Putamen (tissue), 1 donor: ENCODE measurements around the gene ZAP70.

Source experiments
- DNase-seq: peaks from one replicate; pipeline ENCODE4 v3.0.0-alpha.2; 2016; ENCODE audit warnings: low spot score

Gene ZAP70

GRCh38 chr2:97752342-97753334 is 39.3 kb downstream of the ZAP70 start:
- DNase-seq, result no peak

DNA sequence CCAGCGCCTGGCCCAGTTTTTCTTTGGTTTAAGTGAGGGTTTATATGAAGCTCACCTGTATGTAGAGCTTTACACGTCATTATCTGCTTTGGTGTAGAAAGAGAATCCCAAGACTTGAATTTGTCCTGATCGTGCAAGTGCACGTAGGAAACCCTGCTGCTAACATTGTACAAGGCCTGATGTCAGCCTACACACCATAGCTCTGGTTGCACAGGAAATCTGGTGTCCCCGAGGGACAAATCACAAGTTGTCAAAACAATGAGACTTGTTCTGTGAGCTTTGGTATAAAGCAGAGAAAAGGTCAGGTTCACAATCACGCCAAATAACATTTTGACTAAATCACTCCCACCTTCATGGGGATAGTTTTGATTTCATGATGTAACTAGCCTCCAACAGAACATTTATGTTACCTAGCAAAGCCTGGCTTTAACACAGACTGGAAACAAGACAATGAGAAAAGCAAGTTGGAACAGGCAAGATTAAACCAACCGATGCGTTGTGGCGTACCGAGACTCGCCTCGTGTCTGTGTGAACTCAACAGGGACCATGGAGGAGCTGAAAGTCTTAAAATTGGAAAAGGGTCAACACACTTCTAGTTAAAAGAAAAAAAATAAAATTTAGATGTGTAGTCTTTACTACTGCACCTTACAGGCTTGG is 41.4 kb downstream of the ZAP70 start:
- DNase-seq, result no peak

GRCh38 chr2:97755491-97755890 is 42.1 kb downstream of the ZAP70 start:
- DNase-seq, result no peak

DNA sequence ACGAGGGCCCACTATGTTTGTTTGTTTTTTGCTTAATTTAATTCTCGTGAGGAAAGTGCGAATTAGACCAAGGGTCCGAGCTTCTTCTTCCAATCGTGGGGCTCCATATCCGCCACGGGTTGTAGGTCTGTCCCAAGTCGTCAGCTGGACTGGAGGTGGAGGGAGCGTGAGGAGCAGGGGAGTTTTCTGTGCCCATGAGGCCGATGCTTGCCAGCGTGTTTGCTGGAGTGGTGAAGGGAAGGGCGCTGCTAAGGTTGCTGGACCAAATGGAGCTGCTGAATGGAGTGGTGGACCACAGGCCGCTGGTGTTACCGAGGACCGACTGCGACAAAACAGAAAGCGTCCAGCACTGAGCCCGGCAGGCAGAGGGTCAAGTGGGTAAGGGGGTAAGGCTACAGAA is 43.7 kb downstream of the ZAP70 start:
- DNase-seq, result no peak

DNA sequence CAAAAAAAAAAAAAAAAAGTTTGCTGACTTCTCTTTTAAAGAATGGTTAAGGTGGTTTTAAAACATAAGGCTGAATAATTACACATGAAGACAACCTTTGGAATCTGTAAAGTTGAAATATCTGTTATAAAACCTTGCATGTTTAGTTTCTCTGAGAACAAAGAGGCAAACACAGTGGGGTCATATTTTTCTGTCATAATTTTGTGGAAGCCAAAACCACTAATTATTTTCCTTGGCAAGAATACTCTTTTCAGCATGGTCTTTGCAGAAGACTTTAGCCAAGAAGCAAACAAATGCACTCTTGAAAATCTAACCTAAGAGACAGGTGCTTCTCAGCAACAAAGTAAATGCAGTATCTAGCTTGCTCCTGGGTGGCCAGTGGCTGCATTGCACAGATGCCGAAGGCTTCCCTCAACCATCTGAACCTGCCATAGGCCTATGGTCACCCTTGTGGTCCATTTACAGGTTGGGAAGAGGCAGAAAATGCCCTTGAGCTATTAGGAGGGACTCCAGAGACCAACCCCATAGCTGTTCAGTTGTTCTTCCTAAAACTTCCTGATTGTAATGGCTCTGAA is 44.8 kb downstream of the ZAP70 start:
- no peak for DNase-seq

GRCh38 chr2:97759727-97760407 is 46.5 kb downstream of the ZAP70 start:
- DNase-seq, result no peak

DNA sequence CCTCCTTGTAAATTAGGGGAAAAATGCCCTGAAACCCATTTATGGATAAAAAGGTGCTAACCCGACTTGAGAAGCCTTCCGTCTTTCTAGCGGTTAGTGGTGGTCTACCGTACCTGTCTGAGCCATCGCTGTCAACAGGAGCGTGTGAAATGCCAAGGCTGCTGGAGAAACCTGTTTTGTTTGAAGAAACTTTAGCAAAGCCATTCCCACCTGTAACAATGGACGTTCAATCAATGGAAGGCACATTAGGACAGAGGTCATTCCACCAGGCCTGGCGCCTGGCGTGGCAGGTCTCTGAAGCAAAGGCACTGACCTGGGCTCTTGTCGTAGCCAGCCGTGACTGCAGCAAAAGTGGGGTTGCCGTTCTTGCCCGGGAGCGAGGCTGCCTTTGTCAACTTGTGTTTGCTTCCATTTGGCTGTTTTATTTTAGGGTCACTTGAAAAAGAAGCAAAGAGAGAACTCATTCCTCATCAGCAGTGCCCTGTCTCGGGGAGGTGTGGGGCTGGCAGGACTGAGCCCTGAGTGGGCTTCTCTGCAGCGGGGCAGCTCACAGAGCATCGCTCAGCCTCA is 47.2 kb downstream of the ZAP70 start:
- DNase-seq, result no peak

GRCh38 chr2:97761192-97761591 is 47.8 kb downstream of the ZAP70 start:
- DNase-seq, result no peak

DNA sequence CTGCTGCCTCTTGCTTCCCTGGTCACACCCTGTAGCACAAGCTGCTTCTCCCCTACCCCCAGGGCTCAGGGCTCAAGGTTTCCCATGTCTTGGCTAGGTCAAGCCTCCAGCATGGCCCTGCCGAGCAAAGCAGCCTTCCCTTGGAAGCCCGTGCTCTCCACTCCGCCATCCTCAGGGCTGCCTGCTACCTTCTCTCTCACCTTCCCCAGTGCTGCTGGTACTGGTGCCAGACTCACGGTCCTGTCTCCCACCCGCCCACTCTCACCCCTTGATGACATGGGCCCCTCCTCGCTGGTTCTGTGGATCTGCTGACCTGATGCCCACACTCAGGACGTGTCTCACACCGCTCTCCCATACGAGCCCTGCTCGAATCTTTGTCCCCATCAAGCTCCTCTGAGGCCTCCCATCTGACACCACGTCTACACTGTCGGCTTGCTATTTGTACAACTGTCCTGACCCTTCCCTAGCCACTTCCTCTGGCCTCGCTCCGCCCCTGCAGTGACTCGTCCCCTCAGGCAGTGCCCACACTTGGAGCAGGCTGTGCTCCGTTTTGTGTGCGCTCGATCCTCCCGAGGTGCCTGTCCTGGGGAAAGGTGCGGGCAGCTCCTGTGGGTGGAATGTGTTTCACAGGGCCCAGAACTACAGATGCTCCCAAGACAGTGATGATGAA is 49.9 kb downstream of the ZAP70 start:
- no peak for DNase-seq

DNA sequence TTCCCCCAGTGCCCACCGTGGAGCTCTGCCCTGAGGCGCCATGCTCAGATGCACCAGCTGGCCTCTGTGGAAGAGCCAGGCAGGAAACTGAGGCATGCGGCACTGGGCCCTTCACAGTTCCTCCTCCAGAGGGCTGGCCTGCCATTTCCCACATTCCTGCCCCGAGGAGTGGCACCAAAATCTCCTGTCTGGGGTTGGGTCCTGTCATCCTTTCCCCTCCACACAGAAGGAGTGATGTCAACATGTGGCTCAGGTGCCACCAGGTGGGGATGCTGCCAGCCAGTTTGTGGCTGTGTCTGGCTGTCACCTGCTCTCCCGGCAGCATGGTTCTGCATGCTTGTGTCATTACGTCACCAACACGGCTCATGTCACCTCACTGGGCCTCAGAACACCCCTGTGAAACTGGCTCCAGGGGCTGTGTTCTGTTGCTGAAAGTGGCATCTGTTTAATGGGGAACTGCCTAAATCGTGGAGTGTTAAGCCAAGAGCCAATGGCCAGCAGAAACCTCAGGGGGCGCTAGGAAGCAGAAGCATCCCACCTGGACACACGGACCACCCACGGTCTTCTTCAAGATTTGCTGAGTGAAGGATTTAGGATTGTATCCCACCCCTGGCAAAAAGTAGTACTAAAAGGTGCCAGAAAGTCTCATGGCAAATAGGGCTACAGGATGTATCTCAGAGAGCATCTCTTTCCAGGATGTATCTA is 51.3 kb downstream of the ZAP70 start:
- no peak for DNase-seq

DNA sequence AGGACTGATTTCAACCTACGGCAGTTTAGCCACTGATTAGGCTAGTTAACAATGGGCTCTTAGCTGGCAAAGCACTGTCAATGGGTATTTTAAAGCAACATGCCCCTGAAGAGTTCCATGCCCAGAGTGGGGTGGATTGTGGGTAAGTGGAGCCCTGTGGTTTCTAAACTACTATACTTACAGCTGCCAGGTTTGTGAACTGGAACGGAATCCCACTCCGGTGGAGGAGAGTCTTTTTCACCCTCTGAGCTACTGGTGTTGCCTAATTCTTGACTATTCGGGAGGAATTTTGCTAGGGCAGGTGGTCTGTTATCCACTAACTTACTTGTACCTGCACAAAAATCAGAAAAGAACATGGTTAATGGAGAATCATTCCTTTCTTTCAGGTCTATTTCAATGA is 52.6 kb downstream of the ZAP70 start:
- DNase-seq, result no peak

GRCh38 chr2:97766567-97766966 is 53.2 kb downstream of the ZAP70 start:
- DNase-seq, result no peak

DNA sequence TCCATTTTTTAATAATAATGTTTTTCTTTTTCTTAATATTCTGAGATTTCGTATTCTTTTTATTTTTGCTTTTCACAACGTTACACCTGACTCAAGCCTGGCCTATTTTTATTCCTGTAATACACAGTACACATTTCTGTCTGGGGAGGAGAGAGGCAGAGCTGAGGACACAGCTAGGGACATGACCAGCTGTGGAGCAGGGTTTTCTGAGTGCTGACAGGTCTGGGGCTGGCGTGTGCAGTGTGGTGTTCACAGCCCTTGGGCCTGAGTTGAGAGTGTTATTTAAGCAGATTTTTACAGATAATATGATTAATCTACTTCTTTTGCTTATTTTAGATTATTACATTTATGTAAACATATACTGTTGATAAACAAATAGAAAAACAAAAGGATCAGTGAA is 55.9 kb downstream of the ZAP70 start:
- no peak for DNase-seq

GRCh38 chr2:97769711-97770110 is 56.3 kb downstream of the ZAP70 start:
- DNase-seq, result no peak

DNA sequence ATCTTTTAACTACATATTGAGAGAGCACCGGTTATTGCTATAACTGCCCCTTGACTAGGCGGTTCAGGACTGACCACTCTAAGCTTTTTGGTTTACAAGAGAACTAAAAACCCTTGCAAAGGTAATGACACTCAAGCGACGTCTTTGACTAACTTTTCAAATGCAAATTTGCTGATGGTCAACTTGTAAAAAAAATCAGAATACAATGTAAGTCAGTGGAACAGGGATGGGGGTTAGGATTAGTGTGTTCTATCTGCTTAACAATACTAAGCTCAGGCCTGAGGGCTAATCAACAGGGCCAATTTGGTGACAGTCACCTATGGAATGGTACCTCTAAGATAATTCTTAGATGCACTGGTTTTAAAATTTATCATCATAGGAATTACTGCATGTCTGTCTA is 57.1 kb downstream of the ZAP70 start:
- no peak for DNase-seq

DNA sequence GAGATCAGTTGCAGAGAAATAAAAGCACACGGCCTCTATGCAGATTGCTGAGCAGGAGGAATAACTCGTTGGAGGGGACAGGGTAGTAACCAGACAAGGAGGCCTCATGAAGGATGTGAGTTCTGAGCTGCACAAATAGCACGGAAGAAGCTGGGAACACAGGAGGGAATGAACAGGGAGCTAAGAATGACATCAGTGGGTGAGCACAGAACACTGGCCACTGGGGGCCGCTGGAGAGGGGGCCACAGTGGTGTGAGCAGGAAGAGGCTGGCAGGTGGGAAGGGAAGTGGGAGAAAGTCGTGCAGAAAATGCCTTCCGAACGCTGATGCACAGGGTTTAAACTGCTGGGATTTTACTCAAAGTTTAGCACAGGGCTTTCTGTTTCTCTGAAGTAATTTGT is 61.0 kb downstream of the ZAP70 start:
- no peak for DNase-seq

GRCh38 chr2:97775074-97775473 is 61.7 kb downstream of the ZAP70 start:
- no peak for DNase-seq

DNA sequence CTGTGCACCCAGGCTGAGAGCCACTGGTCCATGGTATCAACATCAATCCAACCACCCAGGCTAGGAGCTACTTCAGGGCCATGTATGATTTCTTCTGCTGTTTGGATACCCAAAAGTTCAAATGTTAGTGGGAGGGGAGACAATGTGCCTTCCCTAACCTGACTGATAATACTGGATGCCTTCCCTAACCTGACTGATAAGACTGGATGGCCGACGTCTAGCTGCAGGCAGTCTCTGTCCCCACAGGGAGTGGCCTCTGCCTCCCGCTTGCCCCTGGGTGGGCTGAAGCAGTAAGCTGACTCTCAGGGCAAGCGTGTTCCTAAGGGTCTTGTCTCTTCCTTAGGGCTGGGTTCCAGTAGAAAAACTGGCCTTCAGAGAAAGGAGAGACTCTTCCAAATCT is 65.8 kb downstream of the ZAP70 start:
- no peak for DNase-seq

GRCh38 chr2:97781981-97782380 is 68.6 kb downstream of the ZAP70 start:
- no peak for DNase-seq

DNA sequence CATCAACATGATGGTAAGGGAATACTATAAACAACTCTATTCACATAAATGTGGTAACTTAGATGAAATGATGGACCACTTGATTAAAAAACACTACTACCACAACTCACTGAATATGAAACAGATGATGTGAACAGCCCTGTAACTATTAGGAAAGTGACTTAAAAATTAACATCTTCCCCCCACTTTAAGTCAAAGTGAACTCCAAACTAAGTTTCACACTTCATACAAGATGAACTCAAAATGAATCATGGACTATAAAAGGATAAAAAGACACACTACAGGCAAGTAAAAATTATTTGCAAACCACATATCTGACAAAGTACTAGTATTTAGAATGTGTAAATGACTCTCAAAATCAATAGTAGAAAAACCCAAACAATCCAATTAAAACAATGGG is 71.6 kb downstream of the ZAP70 start:
- no peak for DNase-seq

DNA sequence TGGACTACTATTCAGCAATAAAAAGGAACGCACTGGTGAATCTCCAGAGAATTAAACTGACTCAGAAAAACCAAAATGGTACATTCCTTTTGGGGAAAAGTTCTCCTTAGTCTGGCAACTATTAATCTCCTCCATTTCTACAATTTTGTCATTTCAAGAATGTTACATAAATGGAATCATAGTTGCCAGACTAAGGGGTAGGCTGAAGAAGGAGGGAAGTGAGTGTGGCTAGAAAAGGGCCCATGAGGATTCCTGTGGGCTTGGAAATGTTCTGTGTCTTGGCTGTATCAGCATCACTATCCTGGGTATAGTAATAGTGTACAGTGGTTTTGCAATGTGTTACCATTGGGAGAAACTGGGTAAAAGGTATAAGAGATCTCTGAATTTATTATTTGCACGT is 72.4 kb downstream of the ZAP70 start:
- no peak for DNase-seq
